Right lobe of liver (tissue), 6 donors: ENCODE measurements around the gene TNXB. TPM values are rescaled to one million over a fixed set of nuclear protein-coding genes. Genes with fewer than 3 reads are reported as not detected.
"Not testable (repeated sequence)": the region's sequence is repeated elsewhere in the genome, so short reads cannot be mapped to it uniquely, and the experiment has no call there.

Experiments used
- ATAC-seq, 4 donors: fragments of 200-7000 bp; cut with Tn5 transposase; one replicate each; pipeline ENCODE4 v1.9.1; 2020; ENCODE audit warnings: mild to moderate bottlenecking in 4 of 4, moderate library complexity in 4 of 4
- DNase-seq, 3 donors: peaks; one replicate each; pipeline ENCODE4 v3.0.0-alpha.2; 2020
- H3K27ac ChIP-seq, 3 donors: fragments of 200-600 bp; one replicate each; pipeline ENCODE4 v1.8.0; 2022
- H3K27me3 ChIP-seq, 2 donors: fragments of 200-600 bp; one replicate each; pipeline ENCODE4 v1.8.0; 2022
- H3K36me3 ChIP-seq, 4 donors: fragments of 200-600 bp; sonication (generic) in 1 of 4; one replicate each; pipeline versions ENCODE4 v1.5.1 to v1.8.0; 2017 to 2022; ENCODE audit warnings: control low read depth in 1 of 4
- H3K4me1 ChIP-seq, 4 donors: fragments of 200-600 bp; sonication (generic) in 1 of 4; one replicate each; pipeline versions ENCODE4 v1.5.1 to v1.8.0; 2017 to 2022; ENCODE audit warnings: control low read depth in 1 of 4
- H3K4me3 ChIP-seq, 3 donors: fragments of 200-600 bp; one replicate each; pipeline ENCODE4 v1.8.0; 2022
- H3K9me3 ChIP-seq, 4 donors: fragments of 200-600 bp; sonication (generic) in 1 of 4; one replicate each; pipeline versions ENCODE4 v1.5.1 to v1.8.0; 2017 to 2022; ENCODE audit warnings: control low read depth in 1 of 4
- POLR2A ChIP-seq: fragments of 450-650 bp; IDR thresholded peaks from one replicate; pipeline ENCODE4 v1.6.1; 2017; ENCODE audit warnings: antibody characterized with exemption, mild to moderate bottlenecking
- WGBS: methylation state at CpG from one replicate; pipeline ENCODE4 v1.1.6; 2018; ENCODE audit warnings: low coverage, low lambda C conversion rate; ENCODE audit not compliant: insufficient coverage; ENCODE audit errors: missing lambda C conversion rate; 5-methylcytosine and 5-hydroxymethylcytosine counted together
- intact Hi-C, 2 donors: fragments of 100-400 bp; cut with DNase I; formaldehyde crosslinking; loops; one replicate each; pipeline versions ENCODE4 v1.11.2 to v1.14.1; 2022
- total RNA-seq, 6 experiments: library from RNA; depleted of rRNA in 2 of 6; stranded (reverse); fragments of >200 nt in 2 of 6; fragmentation: NEBNext Ultra II Directional in 3 of 6; extraction: Animal tissue kit (Norgen Biotek cat#: 25700) in 3 of 6; gene quantifications; one replicate each; pipeline versions ENCODE4 v1.1.0 to v1.2.4, GENCODE V29; 2016 to 2023
- donor health status: DM: no; HTN: yes; CAD: no.
- donor health status: DM: no; HTN: no; CAD: no.
- donor health status: DM: no; HTN: no; CAD: no.
- donor health status: DM: no; HTN: yes; CAD: no.
- donor health status: DM: no; HTN: yes; CAD: no.

Gene TNXB
- total RNA-seq, 6 experiments from 2014 or later: 7.2 to 28.3 (median 10.3) TPM

DNA sequence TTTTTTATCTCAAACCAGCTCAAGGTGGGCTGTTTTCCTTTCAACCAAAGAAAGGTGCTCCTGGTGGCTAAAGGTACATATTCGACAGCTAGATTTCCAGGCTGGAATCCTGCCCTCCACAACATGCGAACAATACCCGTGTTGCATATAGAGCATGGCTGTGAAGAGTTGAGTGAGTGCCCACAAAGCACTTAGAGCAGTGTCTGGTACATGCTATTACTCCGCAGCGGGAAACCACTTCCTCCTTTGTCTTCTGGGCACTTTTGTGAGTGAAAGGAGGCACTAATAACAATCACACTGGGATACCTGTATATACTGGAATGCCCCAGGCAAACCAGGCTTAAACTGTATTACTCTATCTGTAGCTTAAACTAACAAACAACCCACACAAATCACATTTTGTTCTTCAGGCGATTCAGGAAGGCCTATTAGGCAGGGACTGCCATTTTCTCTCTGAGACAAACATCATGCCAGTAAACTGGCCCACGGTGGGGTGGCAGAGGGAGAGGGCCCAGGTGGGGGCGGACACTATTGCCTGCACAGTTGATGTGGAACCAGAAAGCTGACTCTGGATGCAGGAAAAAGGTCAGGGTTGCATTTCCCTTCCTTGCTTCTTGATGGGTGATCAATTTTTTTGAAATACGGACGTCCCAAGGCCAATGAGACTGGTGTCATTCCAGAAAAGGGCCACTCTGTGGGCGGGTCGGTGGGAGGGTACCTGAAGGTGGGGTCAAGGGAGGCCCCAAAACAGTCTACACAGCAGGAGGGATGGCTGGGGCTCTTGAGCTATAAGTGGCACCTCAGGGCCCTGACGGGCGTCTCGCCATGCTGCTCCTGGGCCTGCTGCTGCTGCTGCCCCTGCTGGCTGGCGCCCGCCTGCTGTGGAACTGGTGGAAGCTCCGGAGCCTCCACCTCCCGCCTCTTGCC, 71.3 kb downstream of the TNXB start, which contains the start of gene CYP21A2:
TSS of gene CYP21A2 (plus strand) at position 818 of the 927 bp plus-strand sequence. CDS start at position 826, 8 bp downstream.
- H3K4me3 ChIP-seq, H3K9me3 ChIP-seq, H3K4me1 ChIP-seq, H3K27me3 ChIP-seq, intact Hi-C loops, H3K36me3 ChIP-seq: not testable (repeated sequence)
- WGBS: 25% methylated on average over 10 of the region's 19 CpGs
- ATAC-seq (peak; percentile 7 to 29 (median 20)), DNase-seq (peak; percentile 62 to 69 (median 68))
- peak within 1 kb of the TSS in 1 of 3 donors; percentile 63 for H3K27ac ChIP-seq
- peak; percentile 41 for TF ChIP-seq POLR2A

GRCh38 chr6:32037136-32037535, 72.0 kb downstream of the TNXB start:
- H3K4me1 ChIP-seq, intact Hi-C loops, H3K27me3 ChIP-seq, H3K36me3 ChIP-seq, H3K4me3 ChIP-seq, H3K9me3 ChIP-seq: not testable (repeated sequence)
- DNase-seq: peak in 2 of 3 donors; percentile 49 to 50
- 48% methylated on average over 3 of the region's 5 CpGs for WGBS
- H3K27ac ChIP-seq: peak overlapping the region in 1 of 3 donors; percentile 63
- ATAC-seq: peak; percentile 0 to 5 (median 1)

DNA sequence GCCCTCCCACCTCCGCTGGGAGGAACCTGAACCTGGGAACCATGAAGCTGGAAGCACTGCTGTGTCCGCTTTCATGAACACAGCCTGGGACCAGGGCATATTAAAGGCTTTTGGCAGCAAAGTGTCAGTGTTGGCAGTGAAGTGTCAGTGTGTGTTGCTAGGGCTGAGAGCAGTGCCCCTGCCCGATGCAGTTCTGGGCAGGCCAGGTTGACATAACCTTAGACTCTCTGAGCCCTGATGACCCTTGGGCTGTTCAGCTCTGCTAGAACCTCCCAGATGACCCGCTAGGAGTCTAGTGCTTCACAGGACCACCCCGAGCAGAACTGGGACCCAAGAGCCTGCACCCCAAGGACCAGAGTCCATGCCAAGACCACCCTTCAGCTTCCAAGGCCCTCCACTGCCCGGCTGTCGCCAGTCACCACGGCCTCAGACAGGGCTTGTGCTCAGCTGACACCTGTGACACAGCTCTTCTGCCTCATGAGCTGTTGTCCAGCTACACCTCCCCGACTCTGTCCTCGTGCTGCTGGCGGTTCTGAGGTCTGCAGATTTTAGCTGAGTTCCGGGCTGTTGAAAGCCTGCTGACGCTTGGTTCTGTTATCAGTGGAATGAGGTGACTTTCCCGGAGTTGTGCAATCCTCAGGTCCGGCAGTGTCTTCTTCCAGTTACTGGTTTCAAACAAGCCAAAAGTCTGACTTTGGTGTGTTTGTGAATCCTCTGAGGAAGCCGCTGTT, 73.7 kb downstream of the TNXB start:
- H3K9me3 ChIP-seq, H3K4me3 ChIP-seq, H3K27ac ChIP-seq, H3K4me1 ChIP-seq, DNase-seq, H3K27me3 ChIP-seq, intact Hi-C loops, H3K36me3 ChIP-seq: not testable (repeated sequence)
- no CpG with 5 or more reads among the region's 16 CpGs for WGBS
- peak; percentile 32 to 73 (median 64) for ATAC-seq

GRCh38 chr6:32029553-32029952, 79.6 kb downstream of the TNXB start:
- intact Hi-C loops, H3K4me1 ChIP-seq, H3K27ac ChIP-seq, DNase-seq, H3K36me3 ChIP-seq, H3K9me3 ChIP-seq, H3K4me3 ChIP-seq, ATAC-seq, H3K27me3 ChIP-seq: not testable (repeated sequence)
- 58% methylated on average over 5 of the region's 14 CpGs for WGBS

- H3K27me3 ChIP-seq, H3K27ac ChIP-seq, ATAC-seq, intact Hi-C loops, H3K4me1 ChIP-seq, DNase-seq, H3K36me3 ChIP-seq, H3K4me3 ChIP-seq, H3K9me3 ChIP-seq: not testable (repeated sequence)
- no CpG with 5 or more reads among the region's 10 CpGs for WGBS
Observed at GRCh38 chr6:32028631-32029030, 80.5 kb downstream of the TNXB start.

DNA sequence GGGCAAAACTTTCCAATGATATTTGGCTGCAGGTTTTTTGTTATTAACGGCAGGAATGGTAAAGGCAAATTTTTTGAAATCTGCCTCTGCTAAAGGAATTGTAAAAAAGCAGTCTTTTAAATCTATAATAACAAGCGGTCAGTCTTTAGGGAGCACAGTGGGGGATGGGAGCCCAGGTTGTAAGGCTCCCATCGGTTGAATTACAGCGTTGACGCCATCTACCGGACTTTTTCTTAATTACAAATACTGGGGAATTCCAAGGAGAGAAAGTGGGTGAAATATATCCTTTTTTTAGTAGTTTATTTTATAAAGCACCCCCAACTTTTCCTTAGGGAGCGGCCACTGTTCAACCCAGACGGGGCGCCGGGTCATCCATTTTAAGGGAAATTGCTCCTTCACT, 87.0 kb downstream of the TNXB start:
- H3K4me1 ChIP-seq, H3K36me3 ChIP-seq, ATAC-seq, H3K27ac ChIP-seq, DNase-seq, intact Hi-C loops, H3K4me3 ChIP-seq, H3K27me3 ChIP-seq, H3K9me3 ChIP-seq: not testable (repeated sequence)
- WGBS: no CpG with 5 or more reads among the region's 10 CpGs

- H3K9me3 ChIP-seq, intact Hi-C loops, DNase-seq, H3K4me1 ChIP-seq, H3K27me3 ChIP-seq, H3K27ac ChIP-seq, H3K4me3 ChIP-seq, H3K36me3 ChIP-seq: not testable (repeated sequence)
- peak; percentile 58 to 86 (median 74) for ATAC-seq
- WGBS: no CpG with 5 or more reads among the region's 6 CpGs
Observed at GRCh38 chr6:32014547-32014946, 94.6 kb downstream of the TNXB start, which contains the start of gene C4B. TSS of gene C4B (plus strand) at chr6:32014795. CDS start at chr6:32014846, 51 bp downstream.

DNA sequence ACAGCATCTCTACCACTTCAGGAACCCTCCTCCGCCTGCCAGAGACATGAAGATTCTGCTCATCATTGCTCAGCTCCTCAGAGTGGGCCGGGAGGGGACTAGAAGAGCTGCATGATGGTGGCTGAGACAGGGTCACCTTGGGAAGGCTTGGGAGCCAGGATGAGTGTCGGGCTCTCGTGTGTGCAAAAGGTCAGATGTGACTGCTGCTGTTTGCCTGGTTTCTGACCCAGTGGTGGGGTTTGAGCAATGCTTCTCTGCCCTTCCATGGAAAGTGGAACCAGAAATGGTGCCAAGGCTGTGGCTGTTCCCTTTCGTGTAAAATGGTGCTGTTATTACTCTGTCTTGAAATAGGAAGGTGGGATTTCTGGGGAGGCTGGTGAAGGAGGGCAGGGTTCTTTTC, 95.4 kb downstream of the TNXB start:
- H3K9me3 ChIP-seq, DNase-seq, H3K36me3 ChIP-seq, intact Hi-C loops, H3K4me1 ChIP-seq, H3K27me3 ChIP-seq, H3K4me3 ChIP-seq, H3K27ac ChIP-seq: not testable (repeated sequence)
- no CpG with 5 or more reads among the region's 5 CpGs for whole genome bisulfite sequencing
- ATAC-seq: peak; percentile 35 to 70 (median 64)

DNA sequence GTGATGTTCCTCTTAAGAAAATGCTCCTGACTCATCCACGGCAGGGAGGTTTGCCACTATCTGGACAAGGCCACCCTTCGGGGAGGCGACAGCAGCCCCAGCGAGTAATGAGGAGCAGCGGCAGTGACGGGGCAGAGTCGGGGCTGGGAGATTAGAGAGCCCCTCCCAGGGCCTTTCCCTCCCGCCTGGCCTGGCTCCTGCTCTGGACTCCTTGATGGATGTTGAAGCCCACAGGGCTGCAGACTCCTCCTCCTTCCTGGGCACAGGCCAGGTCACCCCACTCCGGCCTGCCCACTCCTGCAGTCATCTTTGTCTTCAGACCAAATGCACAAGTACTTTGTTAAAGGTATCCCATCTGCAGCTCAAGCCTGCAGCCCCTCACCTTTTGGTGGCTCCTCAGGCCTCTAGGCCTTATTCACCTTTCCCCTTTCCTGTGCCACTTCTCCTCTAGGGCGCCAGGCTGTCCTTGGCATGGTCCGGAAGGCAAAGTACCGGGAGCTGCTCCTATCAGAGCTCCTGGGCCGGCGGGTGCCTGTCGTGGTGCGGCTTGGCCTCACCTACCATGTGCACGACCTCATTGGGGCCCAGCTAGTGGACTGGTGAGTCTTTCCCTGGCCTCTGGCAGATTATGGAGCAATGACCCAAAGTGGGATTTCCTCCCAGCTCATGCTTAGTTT, 96.1 kb downstream of the TNXB start:
- H3K9me3 ChIP-seq, intact Hi-C loops, H3K27me3 ChIP-seq, H3K36me3 ChIP-seq, H3K4me1 ChIP-seq, H3K4me3 ChIP-seq, ATAC-seq: not testable (repeated sequence)
- WGBS: 90% methylated on average over 6 of the region's 17 CpGs
- DNase-seq: peak in 2 of 3 donors; percentile 24 to 52
- peak overlapping the region in 1 of 3 donors; percentile 55 for H3K27ac ChIP-seq

DNA sequence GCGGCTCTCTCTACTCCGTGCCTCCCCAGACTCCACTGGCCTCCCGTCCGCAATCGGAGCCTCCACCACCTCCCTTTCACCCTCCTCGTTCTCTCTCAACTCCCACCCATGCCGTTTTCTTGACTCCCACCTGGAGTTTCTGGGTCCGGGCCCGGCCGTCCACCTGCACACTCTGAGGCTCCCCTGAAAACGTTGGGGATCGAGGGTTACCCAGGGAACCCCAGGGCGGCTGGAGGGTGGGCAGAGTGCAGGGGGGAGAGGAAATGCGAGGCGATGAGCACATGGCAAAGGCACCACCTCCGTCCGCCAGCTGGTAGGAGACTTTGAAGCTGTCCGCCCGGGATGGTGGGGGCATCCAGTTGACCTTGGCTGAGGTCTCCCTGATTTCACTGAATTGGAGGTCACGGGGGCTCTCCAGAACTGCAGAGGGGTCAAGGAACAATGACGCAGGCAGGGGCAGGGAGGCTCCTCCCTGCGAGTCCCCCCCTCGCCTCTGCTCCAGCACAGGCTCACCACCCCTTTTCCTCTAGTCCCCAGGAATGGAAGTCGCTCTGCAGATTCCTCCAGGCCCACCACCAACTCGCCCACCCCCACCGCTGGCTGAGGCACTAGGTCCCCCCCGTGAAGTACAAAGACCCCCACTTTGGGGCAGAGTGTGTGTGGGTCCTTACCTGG, 98.1 kb downstream of the TNXB start:
- intact Hi-C loops, ATAC-seq, H3K27me3 ChIP-seq, H3K4me1 ChIP-seq, H3K4me3 ChIP-seq, H3K9me3 ChIP-seq, H3K27ac ChIP-seq, H3K36me3 ChIP-seq: not testable (repeated sequence)
- peak in 2 of 3 donors; percentile 24 to 44 for DNase-seq
- WGBS: no CpG with 5 or more reads among the region's 27 CpGs
